Stimulated activated CD8-positive, alpha-beta memory T cell treated with anti-CD3 and anti-CD28 coated beads, Interleukin-15, amount 100 ng/mL, for 48 hours (primary cell): Measurements from ENCODE around the gene RAB3GAP2.
"Not testable (repeated sequence)": the region's sequence is repeated elsewhere in the genome, so short reads cannot be mapped to it uniquely, and the experiment has no call there.

Experiments
- DNase-seq, 2 donors: peaks; one replicate each; pipeline ENCODE4 v3.0.0-alpha.2; 2020; ENCODE audit warnings: low read depth in 2 of 2

RAB3GAP2 gene

GRCh38 chr1:220203816-220204215 lies 68.4 kb downstream of the RAB3GAP2 start:
- no peak for DNase-seq

DNA sequence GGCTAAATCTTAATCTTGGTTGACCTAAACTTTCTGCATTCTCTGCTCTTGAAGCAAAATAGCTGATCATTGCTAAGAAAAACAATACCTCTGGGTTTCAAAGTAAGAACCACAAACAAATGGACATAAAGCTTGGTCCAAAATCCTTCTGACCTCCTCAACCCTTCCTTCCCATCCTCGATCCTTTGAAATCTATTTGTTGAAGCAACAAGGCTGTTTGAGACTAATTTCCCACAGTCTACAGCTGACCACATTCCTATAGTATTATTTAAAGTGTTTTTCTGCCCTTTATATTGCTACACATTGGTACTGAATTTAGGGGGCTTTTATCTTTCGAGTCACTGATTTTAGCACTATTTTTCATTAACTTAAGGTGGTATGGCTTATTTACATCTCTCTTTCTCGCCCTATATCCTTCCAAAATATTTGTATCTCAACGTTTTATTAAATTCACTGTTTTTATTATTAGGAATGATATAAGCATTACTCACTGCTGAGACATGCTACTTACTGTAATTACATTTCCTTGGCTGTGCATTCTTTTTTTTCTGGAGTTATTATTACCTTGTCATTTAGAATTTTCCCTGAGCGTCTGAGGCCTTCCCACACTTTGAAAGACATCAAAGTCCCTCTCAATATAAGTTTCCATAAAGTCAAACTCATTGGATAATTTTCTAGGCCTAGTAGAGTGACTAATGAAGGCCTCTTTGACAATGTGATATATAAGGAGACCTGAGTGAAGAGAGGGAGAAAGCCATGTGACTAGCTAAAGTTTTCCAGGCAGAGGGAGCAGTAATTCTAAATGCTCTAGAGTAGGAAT lies 73.9 kb downstream of the RAB3GAP2 start:
- DNase-seq: no peak

GRCh38 chr1:220195701-220196100 lies 76.6 kb downstream of the RAB3GAP2 start:
- DNase-seq: no peak

DNA sequence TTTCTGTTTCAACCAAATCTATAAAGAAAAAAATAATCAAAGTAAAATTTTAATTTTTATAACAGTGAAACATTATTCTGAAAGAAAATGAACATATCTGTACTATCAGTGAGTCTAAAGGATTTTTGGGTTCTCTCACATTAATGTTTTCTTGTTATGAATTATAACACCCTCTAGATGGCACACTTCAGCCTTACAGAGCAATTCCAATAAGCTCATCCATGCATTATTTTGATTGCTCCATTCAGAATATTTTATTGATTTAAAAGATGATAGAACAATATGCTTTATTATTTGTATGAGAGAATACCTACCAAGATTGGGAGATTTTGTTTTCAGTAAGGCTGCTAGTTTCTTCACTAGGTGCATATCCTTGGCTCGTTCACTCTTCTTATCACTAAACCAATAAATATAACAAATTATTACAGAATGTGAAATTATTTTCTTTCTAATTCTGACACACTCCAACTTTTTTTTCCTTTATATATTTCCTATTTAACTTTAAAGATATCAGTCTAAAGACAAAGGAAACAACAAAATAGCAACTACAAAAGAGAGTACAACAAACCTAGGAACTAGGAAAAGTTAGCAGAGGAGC lies 82.4 kb downstream of the RAB3GAP2 start:
- DNase-seq: no peak

DNA sequence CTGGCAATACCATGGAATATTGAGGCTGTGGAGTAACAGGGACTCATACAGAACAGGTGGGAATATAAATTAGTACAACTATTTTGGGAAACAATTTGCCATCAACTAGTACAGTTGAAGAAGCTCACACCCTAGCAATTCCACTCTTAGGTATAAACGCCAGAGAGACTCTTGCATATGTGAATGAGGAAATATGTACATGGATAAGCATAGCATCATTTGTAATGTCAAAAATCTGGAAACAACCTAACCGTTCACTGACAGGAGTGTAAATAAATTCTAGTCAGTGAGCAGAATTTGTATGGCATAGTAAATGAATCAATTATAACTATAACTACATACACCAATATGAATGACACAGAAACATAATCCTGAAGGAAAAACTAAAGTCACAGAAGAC lies 83.7 kb downstream of the RAB3GAP2 start:
- no peak for DNase-seq

DNA sequence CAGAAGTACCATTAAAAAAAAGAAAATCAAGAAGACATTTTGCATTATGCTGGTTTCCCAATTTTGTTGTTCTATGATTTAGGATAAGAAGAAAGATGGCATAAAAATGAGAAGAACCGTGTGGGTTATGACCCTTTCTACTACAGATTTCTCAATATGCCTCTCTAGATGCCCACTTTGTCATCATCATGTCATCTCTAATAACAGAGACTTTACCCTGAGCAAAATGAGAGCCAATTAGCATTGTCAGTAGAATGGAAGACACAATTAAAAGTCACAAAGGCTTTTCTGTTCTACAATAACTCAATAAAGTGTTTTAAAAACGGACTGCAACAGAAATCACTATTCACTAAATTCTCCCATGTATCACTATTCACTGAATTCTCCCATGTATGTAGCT lies 85.5 kb downstream of the RAB3GAP2 start:
- DNase-seq: no peak

GRCh38 chr1:220184506-220184905 lies 87.7 kb downstream of the RAB3GAP2 start:
- DNase-seq: no peak

GRCh38 chr1:220182656-220183055 lies 89.6 kb downstream of the RAB3GAP2 start:
- DNase-seq: no peak

- DNase-seq: no peak
These were observed 90.1 kb downstream of the RAB3GAP2 start for GRCh38 chr1:220182111-220182510.

GRCh38 chr1:220176540-220176939 lies 95.7 kb downstream of the RAB3GAP2 start:
- DNase-seq: no peak

GRCh38 chr1:220170836-220171526 lies 101.3 kb downstream of the RAB3GAP2 start:
- no peak for DNase-seq

- DNase-seq: not testable (repeated sequence)
These were observed 102.4 kb downstream of the RAB3GAP2 start for GRCh38 chr1:220169887-220170286.

DNA sequence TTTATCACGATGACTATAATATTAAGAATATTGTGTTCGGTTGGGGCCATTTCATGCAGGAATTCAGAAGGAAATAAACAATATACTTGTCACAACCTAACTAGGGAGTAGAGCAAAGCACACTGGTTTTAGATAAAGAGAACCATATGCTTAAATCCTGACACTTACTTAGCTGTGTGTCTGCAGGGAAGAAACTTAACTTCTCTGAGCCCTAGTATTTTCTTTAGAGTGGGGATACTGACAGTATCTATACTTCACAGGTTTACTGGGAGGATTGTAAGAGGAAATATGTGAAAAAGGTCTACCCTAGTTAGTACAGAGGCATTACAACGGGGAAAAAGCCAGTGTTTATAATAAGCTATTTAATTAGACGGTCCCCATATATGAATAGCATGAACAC lies 105.4 kb downstream of the RAB3GAP2 start:
- DNase-seq: no peak

DNA sequence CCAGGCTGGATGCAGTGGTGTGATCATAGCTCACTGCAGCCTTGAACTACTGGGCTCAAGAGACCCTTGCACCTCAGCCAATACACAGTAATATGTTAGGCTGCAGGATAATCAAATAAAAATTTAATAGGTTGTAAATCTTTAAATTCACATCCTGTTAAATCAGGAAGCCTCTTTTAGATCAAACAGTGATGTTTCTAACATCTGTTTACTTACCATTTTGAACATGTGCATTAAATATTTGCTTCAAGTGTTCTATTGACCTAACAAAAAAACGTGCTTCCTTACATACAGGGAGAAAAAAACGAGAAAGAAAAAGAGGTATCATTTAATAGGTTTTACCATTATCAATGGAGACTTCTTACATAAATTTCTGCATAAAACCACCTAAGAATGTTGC lies 107.7 kb downstream of the RAB3GAP2 start:
- DNase-seq: no peak

GRCh38 chr1:220164116-220164515 lies 108.1 kb downstream of the RAB3GAP2 start:
- DNase-seq: no peak

GRCh38 chr1:220160027-220160426 lies 112.2 kb downstream of the RAB3GAP2 start:
- DNase-seq: no peak

- no peak for DNase-seq
These were observed 113.2 kb downstream of the RAB3GAP2 start for GRCh38 chr1:220159041-220159440.

DNA sequence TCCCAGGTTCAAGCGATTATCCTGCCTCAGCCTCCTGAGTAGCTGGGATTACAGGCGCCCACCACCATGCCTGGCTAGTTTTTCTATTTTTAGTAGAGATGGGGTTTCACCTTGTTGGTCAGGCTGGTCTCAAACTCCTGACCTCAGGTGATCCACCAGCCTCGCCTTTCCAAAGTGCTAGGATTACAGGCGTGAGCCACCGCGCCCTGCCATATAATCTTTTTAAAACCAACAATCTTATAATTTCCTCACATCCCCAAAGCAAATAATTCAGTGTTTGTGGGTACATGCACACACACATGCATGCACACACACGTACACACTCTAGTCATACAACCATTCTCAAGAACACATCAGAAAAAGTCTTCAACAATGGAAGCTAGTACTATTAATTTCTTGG lies 113.7 kb downstream of the RAB3GAP2 start:
- DNase-seq: not testable (repeated sequence)

GRCh38 chr1:220157738-220158137 lies 114.5 kb downstream of the RAB3GAP2 start:
- no peak for DNase-seq

DNA sequence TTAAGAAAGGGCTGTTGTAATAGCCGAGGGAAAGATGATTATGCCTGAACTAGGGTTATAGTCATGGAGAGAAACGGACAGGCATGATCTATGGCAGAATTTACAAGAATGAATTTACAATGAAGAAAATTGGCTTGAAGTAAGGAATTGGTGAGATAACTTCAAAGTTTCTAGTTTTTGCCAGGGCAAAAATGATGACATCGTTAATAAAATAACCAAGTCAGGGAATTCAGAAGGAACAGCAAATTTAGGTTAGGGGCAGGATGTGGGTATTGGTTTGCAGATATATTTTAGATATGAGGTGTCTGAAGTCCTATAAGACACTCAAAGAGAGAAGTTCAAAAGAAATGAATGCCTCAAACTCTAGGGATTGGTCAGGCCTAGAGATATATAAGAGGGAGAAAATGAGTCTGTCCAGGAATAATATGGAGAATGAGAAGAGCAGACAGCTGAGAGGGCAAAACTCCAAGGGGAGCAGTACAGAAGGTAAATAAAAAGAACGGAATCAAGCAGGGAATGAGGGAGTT lies 115.6 kb downstream of the RAB3GAP2 start:
- DNase-seq: no peak

DNA sequence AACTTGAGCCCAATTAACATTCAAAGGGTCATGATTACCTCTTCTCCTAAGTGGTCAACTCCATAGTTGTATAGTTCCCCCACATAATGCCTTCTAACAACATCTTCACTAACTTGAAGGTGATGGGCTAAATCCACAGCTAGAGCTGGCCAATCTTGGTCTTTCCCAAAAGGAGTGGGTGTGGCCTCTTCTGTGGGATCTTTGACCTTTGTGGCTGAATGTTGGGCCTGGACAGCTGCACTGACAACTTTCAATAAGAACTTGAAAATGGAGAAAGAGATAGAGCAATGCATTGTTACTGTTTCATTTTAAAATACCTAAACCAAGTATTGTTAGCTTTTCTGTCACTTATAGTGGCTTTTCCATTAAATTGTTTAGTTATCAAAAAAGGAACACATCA lies 119.1 kb downstream of the RAB3GAP2 start:
- DNase-seq: no peak

- DNase-seq: no peak
These were observed 120.8 kb downstream of the RAB3GAP2 start for GRCh38 chr1:220151454-220151853.

GRCh38 chr1:220149742-220150141 lies 122.5 kb downstream of the RAB3GAP2 start:
- DNase-seq: no peak
